Mesothelial cell of epicardium (in vitro differentiated cells): ENCODE measurements around the gene MAEL. TPM values are rescaled to one million over a fixed set of nuclear protein-coding genes. Genes with fewer than 3 reads are reported as not detected.

Experiments
- DNase-seq, 2 experiments: peaks; one replicate each; pipeline ENCODE4 v3.0.0; 2021; ENCODE audit warnings: low spot score in 2 of 2; ENCODE audit not compliant: unreplicated experiment in 2 of 2
- H3K27ac Mint-ChIP-seq: 2 replicates; pipeline ENCODE4 v1.8.0; 2021; ENCODE audit warnings: mixed read lengths
- H3K27me3 Mint-ChIP-seq: 2 replicates; pipeline ENCODE4 v1.8.0; 2021; ENCODE audit warnings: low read depth, mixed read lengths
- H3K36me3 Mint-ChIP-seq: 2 replicates; pipeline ENCODE4 v1.8.0; 2021; ENCODE audit warnings: mixed read lengths
- H3K4me1 Mint-ChIP-seq: 2 replicates; pipeline ENCODE4 v1.8.0; 2021; ENCODE audit warnings: mixed read lengths
- H3K4me3 Mint-ChIP-seq: 2 replicates; pipeline ENCODE4 v1.8.0; 2021; ENCODE audit warnings: mild to moderate bottlenecking, moderate library complexity, mixed read lengths
- H3K9me3 Mint-ChIP-seq: 2 replicates; pipeline ENCODE4 v1.8.0; 2021; ENCODE audit warnings: mixed read lengths
- CTCF ChIP-seq: fragments of 200-600 bp; sonication (generic); IDR thresholded peaks from one replicate; pipeline ENCODE4 v1.5.0; 2021; ENCODE audit warnings: antibody characterized with exemption; ENCODE audit not compliant: unreplicated experiment
- total RNA-seq: library from RNA; stranded (reverse); gene quantifications from 3 replicates; pipeline ENCODE4 v1.2.1, GENCODE V29; 2021

The MAEL gene
- total RNA-seq, 1 donor from 2014 or later: not detected

- Mint-ChIP-seq H3K9me3 (no peaks in the 10 kb centered on the region), H3K27me3 (peaks cover 8% of the 10 kb centered on the region), H3K27ac (no peak overlapping the region), H3K4me1 (no peaks in the 10 kb centered on the region), H3K4me3 (no peak overlapping the region), H3K36me3 (no peaks in the 10 kb centered on the region)
- DNase-seq: no peak
- TF ChIP-seq CTCF: peak; percentile 19
Observed at GRCh38 chr1:167052389-167052788, 63.3 kb downstream of the MAEL start.

DNA sequence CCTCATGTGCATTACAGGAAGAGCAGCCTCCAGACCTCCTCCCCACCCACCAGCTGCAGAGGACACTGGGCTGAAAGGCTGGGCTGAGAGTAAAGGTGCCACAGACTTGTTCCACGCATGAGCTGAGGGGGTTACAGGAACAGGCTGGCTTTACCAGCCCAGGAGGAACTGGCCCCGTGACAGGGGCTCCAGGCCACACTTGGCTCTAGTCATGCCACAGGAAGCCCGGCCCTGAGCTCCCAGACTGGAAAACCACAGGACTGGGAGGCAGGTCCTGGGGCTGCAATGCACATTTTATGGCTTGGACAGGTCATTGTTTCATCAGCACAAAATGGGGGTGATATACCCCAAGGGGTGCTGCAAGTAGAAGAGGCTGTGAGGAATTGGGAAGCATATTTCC is 65.5 kb downstream of the MAEL start:
- no peak for TF ChIP-seq CTCF
- Mint-ChIP-seq H3K36me3 (no peaks in the 10 kb centered on the region), H3K4me1 (peaks cover 5% of the 10 kb centered on the region)

DNA sequence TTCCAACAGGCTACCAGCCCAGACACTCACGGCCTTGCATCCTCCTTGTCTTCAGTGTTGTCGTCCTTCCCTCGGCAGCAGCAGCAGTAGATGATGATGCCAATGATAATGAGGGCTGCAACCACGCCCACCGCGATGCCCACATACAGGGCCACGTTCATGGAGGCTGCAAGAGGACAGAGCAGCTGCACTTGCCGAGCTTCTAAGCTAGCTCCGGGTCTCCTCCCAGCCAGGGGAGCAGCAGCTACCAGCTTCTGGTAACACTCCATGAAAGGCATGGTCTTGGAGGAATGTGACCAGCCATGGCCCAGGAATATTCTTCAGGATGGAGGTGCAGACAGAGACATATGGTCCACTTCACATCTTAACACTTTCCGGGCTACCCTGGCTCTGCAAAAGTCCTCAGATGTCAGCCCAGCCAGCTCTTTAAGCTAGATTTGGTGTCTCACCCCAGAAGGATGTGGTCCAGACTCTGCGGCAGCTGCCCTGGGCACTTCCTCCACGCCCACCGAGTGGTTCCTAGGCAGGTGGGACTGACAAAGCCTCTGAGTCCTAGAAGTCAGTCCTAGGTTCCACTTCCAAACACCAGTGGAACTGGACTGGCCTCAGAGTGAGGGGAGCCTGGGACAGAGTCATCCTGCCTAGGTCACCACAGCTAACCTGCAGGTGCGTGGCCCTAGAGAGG is 66.0 kb downstream of the MAEL start:
- DNase-seq: no peak
- Mint-ChIP-seq H3K9me3 (no peaks in the 10 kb centered on the region), H3K27ac (no peak overlapping the region), H3K4me1 (peaks cover 5% of the 10 kb centered on the region), H3K4me3 (no peak overlapping the region), H3K36me3 (no peaks in the 10 kb centered on the region), H3K27me3 (no peaks in the 10 kb centered on the region)
- TF ChIP-seq CTCF: no peak

More for the DNA sequence above, 65.5 kb downstream of the MAEL start:
- no peak overlapping the region for H3K27ac Mint-ChIP-seq
- DNase-seq: no peak
- peaks cover 3% of the 10 kb centered on the region for H3K27me3 Mint-ChIP-seq
- H3K4me3 Mint-ChIP-seq: no peak overlapping the region
- no peaks in the 10 kb centered on the region for H3K9me3 Mint-ChIP-seq

GRCh38 chr1:167056529-167057231 is 67.6 kb downstream of the MAEL start:
- no peaks in the 10 kb centered on the region for H3K36me3 Mint-ChIP-seq
- DNase-seq: no peak
- H3K27ac Mint-ChIP-seq: no peak overlapping the region
- no peaks in the 10 kb centered on the region for H3K9me3 Mint-ChIP-seq
- H3K4me3 Mint-ChIP-seq: no peak overlapping the region
- H3K27me3 Mint-ChIP-seq: no peaks in the 10 kb centered on the region
- TF ChIP-seq CTCF: no peak
- H3K4me1 Mint-ChIP-seq: peaks cover 5% of the 10 kb centered on the region

GRCh38 chr1:167057241-167057688 is 68.2 kb downstream of the MAEL start:
- Mint-ChIP-seq H3K27me3 (no peaks in the 10 kb centered on the region), H3K4me1 (peaks cover 5% of the 10 kb centered on the region), H3K4me3 (no peak overlapping the region), H3K9me3 (no peaks in the 10 kb centered on the region), H3K36me3 (no peaks in the 10 kb centered on the region), H3K27ac (no peak overlapping the region)
- no peak for DNase-seq
- TF ChIP-seq CTCF: no peak
